B cell (primary cell): ENCODE results near the gene TFAP2B. TPM values are rescaled to one million over a fixed set of nuclear protein-coding genes. Genes with fewer than 3 reads are reported as not detected.

Experiments used
- ATAC-seq: fragments of 200-7000 bp; cut with Tn5 transposase; one replicate; pipeline ENCODE4 v1.10.0; 2021; ENCODE audit warnings: low read depth, mild to moderate bottlenecking, moderate number of reproducible peaks, moderate library complexity
- CTCF ChIA-PET: fragments of 350-600 bp; sonication (Branson Sonifier 250); formaldehyde crosslinking; loops from one replicate; lab custom pipeline; 2021; ENCODE audit warnings: antibody characterized with exemption, inconsistent platforms; lab: Charles Lee
- POLR2A ChIA-PET: fragments of 350-600 bp; sonication (Branson Sonifier 250); formaldehyde crosslinking; loops from one replicate; lab custom pipeline; 2021; ENCODE audit warnings: antibody characterized with exemption; lab: Charles Lee
- DNase-seq: peaks from one replicate; pipeline ENCODE4 v3.0.0; 2013
- H2AFZ ChIP-seq: 2 replicates; pipeline ENCODE4 v1.6.1; 2012; ENCODE audit warnings: mild to moderate bottlenecking, low read depth, low read length; ENCODE audit not compliant: insufficient read depth, poor library complexity, severe bottlenecking
- H3K27ac ChIP-seq, 2 donors: 1 replicate in 1 of 2; 2 replicates in 1 of 2; pipeline ENCODE4 v1.5.1; 2012 to 2013; ENCODE audit warnings: low read length in 2 of 2, mild to moderate bottlenecking in 2 of 2, moderate library complexity in 1 of 2
- H3K27me3 ChIP-seq, 4 experiments: fragments of 200-600 bp in 1 of 4; sonication (generic) in 1 of 4; replicated peaks in 1 of 4; 1 replicate in 2 of 4; 2 replicates in 2 of 4; pipeline versions ENCODE4 v1.6.1 to v1.7.0; 2013 to 2016; ENCODE audit warnings: low read length in 3 of 4, mild to moderate bottlenecking in 2 of 4, mixed read lengths in 1 of 4, moderate library complexity in 1 of 4; ENCODE audit not compliant: insufficient read depth in 4 of 4, control insufficient read depth in 3 of 4; ENCODE audit errors: control extremely low read depth in 1 of 4
- H3K36me3 ChIP-seq, 2 experiments: replicated peaks in 1 of 2; 1 replicate in 1 of 2; 2 replicates in 1 of 2; pipeline versions ENCODE4 v1.6.1 to v1.7.1; 2013; ENCODE audit warnings: low read length in 1 of 2; ENCODE audit not compliant: insufficient read depth in 2 of 2, control insufficient read depth in 1 of 2; ENCODE audit errors: control extremely low read depth in 1 of 2, extremely low read depth in 1 of 2
- H3K4me1 ChIP-seq, 2 donors: fragments of 200-600 bp in 1 of 2; sonication (generic) in 1 of 2; 1 replicate in 1 of 2; 2 replicates in 1 of 2; pipeline versions ENCODE4 v1.5.1 to v1.6.1; 2013 to 2017; ENCODE audit warnings: low read length in 2 of 2; ENCODE audit not compliant: control insufficient read depth in 2 of 2, insufficient read depth in 2 of 2
- H3K4me2 ChIP-seq: replicated peaks from 2 replicates; pipeline ENCODE3; 2012; ENCODE audit warnings: mild to moderate bottlenecking, low read depth, low read length; ENCODE audit not compliant: poor library complexity, severe bottlenecking
- H3K4me3 ChIP-seq, 5 experiments: fragments of 200-600 bp in 1 of 5; sonication (generic) in 1 of 5; 1 replicate in 3 of 5; 2 replicates in 2 of 5; pipeline versions ENCODE4 v1.5.1 to v1.7.0; 2011 to 2016; ENCODE audit warnings: low read length in 4 of 5, mild to moderate bottlenecking in 4 of 5, low read depth in 2 of 5, control low read depth in 1 of 5, moderate library complexity in 1 of 5; ENCODE audit not compliant: insufficient read depth in 1 of 5; ENCODE audit errors: control extremely low read depth in 1 of 5, extremely low read depth in 1 of 5
- H3K79me2 ChIP-seq: fragments of 200-600 bp; sonication (generic); one replicate; pipeline ENCODE4 v1.6.0; 2016; ENCODE audit warnings: low read length; ENCODE audit not compliant: control insufficient read depth, insufficient read depth
- H3K9ac ChIP-seq: fragments of 200-600 bp; sonication (generic); 2 replicates; pipeline ENCODE4 v1.6.1; 2017; ENCODE audit warnings: mild to moderate bottlenecking, low read length, moderate library complexity
- H3K9me3 ChIP-seq, 3 donors: one replicate each; pipeline versions ENCODE4 v1.6.1 to v1.7.1; 2013; ENCODE audit warnings: low read length in 2 of 3; ENCODE audit not compliant: control insufficient read depth in 2 of 3, insufficient read depth in 1 of 3; ENCODE audit errors: control extremely low read depth in 1 of 3
- H4K20me1 ChIP-seq: 2 replicates; pipeline ENCODE4 v1.6.0; 2012; ENCODE audit warnings: mild to moderate bottlenecking, low read length; ENCODE audit not compliant: insufficient read depth, control insufficient read depth, poor library complexity, severe bottlenecking
- H3K27ac Mint-ChIP-seq: one replicate; pipeline ENCODE4 v1.8.0; 2021; ENCODE audit warnings: mixed read lengths
- H3K27me3 Mint-ChIP-seq: one replicate; pipeline ENCODE4 v1.8.0; 2021; ENCODE audit warnings: mixed read lengths
- H3K4me1 Mint-ChIP-seq: one replicate; pipeline ENCODE4 v1.8.0; 2021; ENCODE audit warnings: mixed read lengths
- H3K4me3 Mint-ChIP-seq: one replicate; pipeline ENCODE4 v1.8.0; 2021; ENCODE audit warnings: mixed read lengths
- H3K9me3 Mint-ChIP-seq: one replicate; pipeline ENCODE4 v1.8.0; 2022; ENCODE audit warnings: mixed read lengths; ENCODE audit not compliant: insufficient read depth
- EZH2 ChIP-seq: IDR thresholded peaks from 2 replicates; pipeline ENCODE4 v1.6.1; 2012; ENCODE audit warnings: borderline replicate concordance, low read depth, mild to moderate bottlenecking, moderate library complexity, low read length; ENCODE audit not compliant: insufficient read depth, poor library complexity, severe bottlenecking
- WGBS: methylation state at CpG from one replicate; pipeline ENCODE4 v1.1.5; 2013; ENCODE audit warnings: missing lambda C conversion rate; ENCODE audit not compliant: insufficient coverage; 5-methylcytosine and 5-hydroxymethylcytosine counted together
- intact Hi-C: fragments of 100-400 bp; cut with micrococcal nuclease; formaldehyde crosslinking; loops from one replicate; pipeline ENCODE4 v1.10.0; 2022
- polyA plus RNA-seq: library from polyadenylated mRNA; depleted of rRNA; stranded (reverse); fragments of >200 nt; gene quantifications from 2 replicates; pipeline ENCODE4 v1.2.3, GENCODE V29; 2012
- total RNA-seq, 2 donors: library from RNA; stranded (reverse); fragments of 120-200 nt in 1 of 2; gene quantifications; 1 replicate in 1 of 2; 2 replicates in 1 of 2; pipeline versions ENCODE4 v1.2.3 to v1.2.4, GENCODE V29; 2013 to 2022
- TF ChIP-seq, protein P1 (sequence below): fragments of 200-600 bp; IDR thresholded peaks from one replicate; pipeline ENCODE4 v1.8.0; 2022; ENCODE audit warnings: antibody characterized with exemption, mild to moderate bottlenecking

TFAP2B gene
- total and polyA plus RNA-seq, 2 donors (not counting 1 experiment from before 2014, with no cell fraction given), result not detected

DNA sequence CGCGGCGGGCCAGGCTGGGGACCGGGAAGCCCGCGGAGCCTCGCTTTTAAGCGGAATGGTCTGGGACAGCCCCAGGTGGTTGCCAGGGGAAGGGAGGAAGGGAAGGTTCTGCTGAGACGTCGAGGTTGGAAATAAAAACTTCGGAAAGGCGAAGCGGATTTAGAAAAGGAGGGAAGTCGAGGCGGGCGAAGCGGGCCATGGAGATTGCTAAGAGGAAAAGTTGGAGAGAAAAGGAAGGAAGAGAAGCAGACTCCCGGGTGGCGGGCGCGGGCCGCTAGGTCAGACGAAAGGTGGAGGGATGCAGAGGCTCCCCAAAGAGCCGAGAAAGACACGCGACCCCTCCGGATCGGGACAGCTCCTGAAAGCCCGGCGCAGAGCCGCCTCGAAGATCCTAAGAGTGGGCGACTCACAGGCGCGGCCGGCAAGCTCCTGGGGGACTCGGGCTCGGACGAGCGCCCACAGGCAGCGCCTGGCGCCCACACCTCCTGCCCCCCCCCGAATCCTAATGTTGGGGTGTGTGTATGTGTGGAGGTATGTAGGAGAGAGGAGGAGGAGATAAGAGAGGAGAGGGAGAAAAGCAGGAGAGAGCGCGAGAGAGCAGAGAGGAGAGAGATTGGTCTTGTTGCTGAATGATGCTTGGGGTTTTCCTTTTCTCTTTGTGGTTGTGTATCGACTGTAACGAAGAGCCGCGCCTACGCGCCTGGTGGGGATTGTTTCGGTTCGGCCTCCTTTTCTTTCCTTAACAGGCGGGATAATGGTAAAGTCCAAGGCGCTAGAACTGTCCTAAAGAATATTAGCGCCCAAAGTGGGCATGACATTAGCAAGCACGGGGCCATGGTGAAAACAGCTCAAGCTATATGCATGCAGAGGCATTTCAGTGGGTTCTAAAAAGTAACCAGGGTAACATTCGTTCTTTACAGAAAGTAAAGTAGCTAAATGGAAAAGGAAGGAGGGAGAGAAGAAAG is 1.5 kb downstream of the TFAP2B start:
- H3K4me1 ChIP-seq, result peaks cover 8 to 23% of the 10 kb centered on the region in 2 donors
- no peak overlapping the region for H3K9ac ChIP-seq
- no peak overlapping the region for H3K27ac ChIP-seq
- DNase-seq (no peak), ATAC-seq (no peak)
- H2AFZ ChIP-seq, result peak overlapping the region; percentile 40
- H3K9me3 Mint-ChIP-seq, result no peaks in the 10 kb centered on the region
- no peak overlapping the region for H3K27ac Mint-ChIP-seq
- no peak overlapping the region for H3K4me3 ChIP-seq
- H3K27me3 ChIP-seq, result peaks cover 1 to 62% (median 50%) of the 10 kb centered on the region in 4 experiments
- 8% methylated on average over 57 of the region's 58 CpGs for WGBS
- H4K20me1 ChIP-seq, result no peaks in the 10 kb centered on the region
- peak overlapping the region; percentile 38 for H3K4me2 ChIP-seq
- no peaks in the 10 kb centered on the region for H3K36me3 ChIP-seq
- CTCF ChIA-PET, result interaction anchor here (1.5 to 4.9 kb wide), 2 partner anchors 1139 to 1201 kb away, joined by 6 to 23 read pairs; no protein-coding TSS in a partner anchor
- POLR2A ChIA-PET, result no interaction called here
- peaks cover 81% of the 10 kb centered on the region for H3K27me3 Mint-ChIP-seq
- peak overlapping the region; percentile 56 for H3K4me3 Mint-ChIP-seq
- intact Hi-C loops, result loop anchor here (5.0 to 10.0 kb wide), 2 partner anchors 532 to 1035 kb away; no protein-coding TSS in a partner anchor
- TF ChIP-seq, protein P1, sequence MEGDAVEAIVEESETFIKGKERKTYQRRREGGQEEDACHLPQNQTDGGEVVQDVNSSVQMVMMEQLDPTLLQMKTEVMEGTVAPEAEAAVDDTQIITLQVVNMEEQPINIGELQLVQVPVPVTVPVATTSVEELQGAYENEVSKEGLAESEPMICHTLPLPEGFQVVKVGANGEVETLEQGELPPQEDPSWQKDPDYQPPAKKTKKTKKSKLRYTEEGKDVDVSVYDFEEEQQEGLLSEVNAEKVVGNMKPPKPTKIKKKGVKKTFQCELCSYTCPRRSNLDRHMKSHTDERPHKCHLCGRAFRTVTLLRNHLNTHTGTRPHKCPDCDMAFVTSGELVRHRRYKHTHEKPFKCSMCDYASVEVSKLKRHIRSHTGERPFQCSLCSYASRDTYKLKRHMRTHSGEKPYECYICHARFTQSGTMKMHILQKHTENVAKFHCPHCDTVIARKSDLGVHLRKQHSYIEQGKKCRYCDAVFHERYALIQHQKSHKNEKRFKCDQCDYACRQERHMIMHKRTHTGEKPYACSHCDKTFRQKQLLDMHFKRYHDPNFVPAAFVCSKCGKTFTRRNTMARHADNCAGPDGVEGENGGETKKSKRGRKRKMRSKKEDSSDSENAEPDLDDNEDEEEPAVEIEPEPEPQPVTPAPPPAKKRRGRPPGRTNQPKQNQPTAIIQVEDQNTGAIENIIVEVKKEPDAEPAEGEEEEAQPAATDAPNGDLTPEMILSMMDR, result no peak
- no peak for TF ChIP-seq EZH2
- no peaks in the 10 kb centered on the region for H3K79me2 ChIP-seq
- H3K9me3 ChIP-seq, result peaks cover 0 to 11% (median 0%) of the 10 kb centered on the region in 3 donors
- H3K4me1 Mint-ChIP-seq, result peaks cover 24% of the 10 kb centered on the region

DNA sequence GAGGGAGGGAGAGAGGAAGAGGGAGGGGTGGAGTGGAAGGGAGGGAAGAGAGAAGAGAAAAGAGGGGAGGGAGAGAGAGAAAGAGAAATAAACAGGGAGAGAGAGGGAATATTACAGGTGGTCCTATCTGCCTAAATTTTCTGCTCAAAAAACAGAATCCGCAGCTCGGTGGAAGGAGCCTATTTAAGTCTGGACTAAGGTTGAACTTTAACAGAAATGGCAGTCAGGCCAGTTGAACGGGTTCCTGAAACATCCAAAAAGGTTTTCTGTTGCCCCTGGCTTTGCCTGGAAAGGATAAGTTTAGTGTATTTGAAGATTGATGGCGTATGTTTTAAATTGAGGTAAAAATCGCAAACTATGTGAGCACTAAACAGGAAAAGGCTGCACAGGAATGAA is 2.2 kb downstream of the TFAP2B start:
- Histone ChIP-seq H3K9ac (no peak overlapping the region), H3K4me3 (no peak overlapping the region), H3K27ac (no peak overlapping the region), H3K79me2 (no peaks in the 10 kb centered on the region), H3K9me3 (peaks cover 0 to 15% (median 0%) of the 10 kb centered on the region in 3 donors), H3K4me1 (peaks cover 8 to 20% of the 10 kb centered on the region in 2 donors), H3K4me2 (peak overlapping the region; percentile 17), H3K36me3 (no peaks in the 10 kb centered on the region), H3K27me3 (peaks cover 1 to 68% (median 55%) of the 10 kb centered on the region in 4 experiments), H2AFZ (peak overlapping the region; percentile 40), H4K20me1 (no peaks in the 10 kb centered on the region)
- no peak overlapping the region for H3K4me3 Mint-ChIP-seq
- no peaks in the 10 kb centered on the region for H3K9me3 Mint-ChIP-seq
- ATAC-seq, result no peak
- intact Hi-C loops, result no loop called here
- POLR2A ChIA-PET, result no interaction called here
- no peak for TF ChIP-seq EZH2
- TF ChIP-seq, protein P1, result no peak
- H3K27me3 Mint-ChIP-seq, result peaks cover 86% of the 10 kb centered on the region
- WGBS, result 21% methylated on average over 5 of the region's 5 CpGs
- no peak overlapping the region for H3K27ac Mint-ChIP-seq
- CTCF ChIA-PET, result no interaction called here
- peaks cover 20% of the 10 kb centered on the region for H3K4me1 Mint-ChIP-seq
- DNase-seq, result no peak
